ENCODE data around the gene IL18RAP.

DNA sequence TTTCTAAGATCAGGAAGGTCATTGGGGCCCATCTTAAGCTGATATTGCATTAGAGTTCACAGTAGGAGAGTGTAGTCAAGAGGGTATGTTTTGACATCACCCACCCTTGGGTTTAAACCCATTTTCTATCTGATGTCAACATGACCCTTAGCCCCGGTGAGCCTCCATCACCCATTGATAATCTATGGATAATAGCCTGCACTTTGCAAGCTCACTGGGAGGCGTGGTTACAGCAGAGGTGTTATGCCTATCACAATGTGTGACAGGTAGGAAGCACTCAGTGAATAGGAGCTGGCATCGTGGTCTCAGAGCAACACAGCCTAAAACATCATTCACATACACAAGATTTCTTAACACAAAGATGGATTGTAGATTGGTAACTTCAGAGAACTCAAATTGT is 21.3 kb downstream of the IL18RAP start:
- no peak for TF ChIP-seq POLR2AphosphoS5 (IDR thresholded peaks at IDR 0.05; ENCODE audit: low read depth, low read length)
- TF ChIP-seq TAF1 (IDR thresholded peaks at IDR 0.05; ENCODE audit: borderline replicate concordance, insufficient read depth, low read length), result no peak
- no peak for TF ChIP-seq REST (IDR thresholded peaks at IDR 0.05; ENCODE audit: insufficient read depth in 1 of 2, low read depth in 2 of 2, low read length in 2 of 2)
- no peak for TF ChIP-seq SIN3A (IDR thresholded peaks at IDR 0.05; ENCODE audit: borderline replicate concordance, insufficient read depth, low read length)

All from PFSK-1 (cell line).